Activated CD8-positive, alpha-beta memory T cell treated with anti-CD3 and anti-CD28 coated beads, Interleukin-2, amount 10 ng/mL, durations not matched to agents 7 days and 5 days (primary cell): ENCODE data around the gene FBXO39. TPM values are rescaled to one million over a fixed set of nuclear protein-coding genes. Genes with fewer than 3 reads are reported as not detected.
A peak's percentile ranks its signal among the peaks of the same experiment; 100 is the strongest.
"Not testable (repeated sequence)": the region's sequence is repeated elsewhere in the genome, so short reads cannot be mapped to it uniquely, and the experiment has no call there.

Source experiments
- ATAC-seq: fragments of 150-1000 bp; cut with Tn5 transposase; one replicate; pipeline ENCODE4 v1.10.0; 2021; ENCODE audit warnings: moderate library complexity
- CTCF ChIA-PET: fragments of 350-600 bp; sonication (Branson Sonifier 250); formaldehyde crosslinking; loops from one replicate; lab custom pipeline; 2021; ENCODE audit warnings: antibody characterized with exemption; lab: Charles Lee
- DNase-seq: peaks from one replicate; pipeline ENCODE4 v3.0.0-alpha.2; 2020
- H3K27ac Mint-ChIP-seq: one replicate; pipeline ENCODE4 v1.8.0; 2021; ENCODE audit warnings: mild to moderate bottlenecking, mixed read lengths
- H3K27me3 Mint-ChIP-seq: one replicate; pipeline ENCODE4 v1.8.0; 2021; ENCODE audit warnings: mixed read lengths
- H3K36me3 Mint-ChIP-seq: one replicate; pipeline ENCODE4 v1.8.0; 2021; ENCODE audit warnings: mild to moderate bottlenecking, mixed read lengths
- H3K4me1 Mint-ChIP-seq: one replicate; pipeline ENCODE4 v1.8.0; 2021; ENCODE audit warnings: mixed read lengths
- H3K4me3 Mint-ChIP-seq: one replicate; pipeline ENCODE4 v1.8.0; 2021; ENCODE audit warnings: mild to moderate bottlenecking, moderate library complexity, mixed read lengths
- H3K9me3 Mint-ChIP-seq: one replicate; pipeline ENCODE4 v1.8.0; 2022; ENCODE audit warnings: low read depth, mixed read lengths
- total RNA-seq, 2 experiments: library from RNA; stranded (reverse); gene quantifications; one replicate each; pipeline ENCODE4 v1.2.3, GENCODE V29; 2021

The FBXO39 gene
- 1 to 10 TPM in 1 of 2 experiments, under 1 TPM in 1; 0.42 to 1.5 TPM for total RNA-seq

DNA sequence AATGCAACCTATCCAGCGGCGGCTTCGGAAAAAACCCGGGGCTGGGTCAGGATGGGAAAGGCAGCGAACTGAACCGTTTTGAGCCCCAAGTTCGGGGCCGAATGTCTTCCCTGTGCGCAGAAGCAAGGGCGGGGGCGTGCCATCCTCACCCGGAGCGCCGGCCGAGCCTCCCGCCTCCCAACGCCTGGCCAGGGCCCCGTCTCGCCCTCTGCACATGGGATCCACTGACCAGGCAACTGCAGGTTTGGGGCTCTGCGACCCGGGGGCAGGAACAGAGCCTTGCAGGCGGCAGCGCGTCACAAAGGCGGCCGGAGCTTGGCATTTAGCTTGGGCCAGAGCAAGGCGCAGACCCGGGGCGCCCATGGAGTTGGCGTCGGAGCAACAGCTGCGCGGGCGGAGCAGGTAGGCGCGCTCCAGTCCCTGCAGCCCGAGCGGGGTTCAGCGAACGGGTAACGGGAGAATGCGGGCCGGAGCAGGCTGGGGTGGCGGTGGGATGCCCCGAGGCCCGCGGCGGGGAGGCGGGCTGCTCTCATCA lies at the start of gene FBXO39:
FBXO39 (plus strand) TSS at position 345 of the 535 bp plus-strand sequence. CDS start 3,654 bp downstream, outside the sequence.
- Mint-ChIP-seq H3K27ac (peak within 1 kb of the TSS; percentile 10), H3K36me3 (peaks cover 44% of the 10 kb centered on the region), H3K27me3 (peaks cover 27% of the 10 kb centered on the region), H3K4me3 (no peak within 1 kb of the TSS), H3K9me3 (peaks cover 23% of the 10 kb centered on the region), H3K4me1 (peaks cover 13% of the 10 kb centered on the region)
- ATAC-seq, result peak; percentile 63
- CTCF ChIA-PET, result no interaction called here
- DNase-seq, result peak; percentile 52

DNA sequence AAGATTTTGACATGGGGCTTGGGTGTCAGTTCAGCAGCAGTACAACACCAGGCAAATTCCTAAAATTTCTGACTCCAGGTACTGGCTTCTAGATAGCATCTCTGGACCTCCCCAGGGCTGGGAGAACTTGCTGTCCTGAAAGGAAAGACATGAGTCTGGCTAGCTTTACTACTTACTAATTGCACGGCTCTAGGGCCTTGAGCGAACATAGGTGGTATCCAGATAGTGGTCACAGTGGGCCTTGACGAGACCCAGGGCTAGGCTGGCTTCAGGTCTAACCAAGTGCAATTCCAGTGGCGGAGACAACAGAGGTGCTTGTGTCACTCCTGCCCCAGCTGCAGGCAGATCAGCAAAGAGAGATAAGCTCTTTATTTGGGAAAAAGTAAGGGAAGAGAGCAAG lies 46.5 kb upstream of the FBXO39 start:
- ATAC-seq, result no peak
- DNase-seq, result no peak
- Mint-ChIP-seq H3K4me3 (no peak overlapping the region), H3K36me3 (no peaks in the 10 kb centered on the region), H3K9me3 (no peaks in the 10 kb centered on the region), H3K27me3 (peaks cover 39% of the 10 kb centered on the region), H3K27ac (no peak overlapping the region), H3K4me1 (peaks cover 3% of the 10 kb centered on the region)
- CTCF ChIA-PET, result interaction anchor here (0.9 kb wide), 1 partner anchor 71 kb away, joined by 3 read pairs; no protein-coding TSS in a partner anchor

DNA sequence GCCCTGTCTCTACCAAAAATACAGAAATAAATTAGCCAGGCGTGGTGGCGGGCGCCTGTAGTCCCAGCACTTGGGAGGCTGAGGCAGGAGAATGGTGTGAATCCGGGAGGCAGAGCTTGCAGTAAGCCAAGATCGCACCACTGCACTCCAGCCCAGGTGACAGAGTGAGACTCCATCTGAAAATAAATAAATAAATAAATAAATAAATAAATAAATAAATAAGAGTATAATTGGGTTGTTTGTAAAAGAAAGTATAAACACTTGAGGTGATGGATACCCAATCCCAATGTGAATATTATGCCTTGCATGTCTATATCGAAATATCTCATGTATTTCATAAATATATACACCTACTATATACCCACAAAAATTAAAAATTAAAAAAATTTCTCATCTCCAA lies 29.4 kb upstream of the FBXO39 start:
- H3K36me3 Mint-ChIP-seq, H3K9me3 Mint-ChIP-seq, ATAC-seq, H3K4me1 Mint-ChIP-seq, DNase-seq, H3K4me3 Mint-ChIP-seq, CTCF ChIA-PET, H3K27ac Mint-ChIP-seq: not testable (repeated sequence)
- peaks cover 63% of the 10 kb centered on the region for H3K27me3 Mint-ChIP-seq

- Mint-ChIP-seq H3K36me3 (no peaks in the 10 kb centered on the region), H3K4me3 (no peak overlapping the region), H3K9me3 (no peaks in the 10 kb centered on the region), H3K27ac (no peak overlapping the region), H3K27me3 (peaks cover 45% of the 10 kb centered on the region), H3K4me1 (peaks cover 19% of the 10 kb centered on the region)
- ATAC-seq, result no peak
- CTCF ChIA-PET, result interaction anchor here (1.4 kb wide), 1 partner anchor 53 kb away, joined by 5 read pairs; no protein-coding TSS in a partner anchor
- no peak for DNase-seq
Observed at GRCh38 chr17:6748617-6749016, 27.4 kb upstream of the FBXO39 start.

GRCh38 chr17:6749519-6749918 lies 26.5 kb upstream of the FBXO39 start:
- ATAC-seq (no peak), DNase-seq (no peak)
- Mint-ChIP-seq H3K9me3 (no peaks in the 10 kb centered on the region), H3K4me1 (peaks cover 23% of the 10 kb centered on the region), H3K4me3 (no peak overlapping the region), H3K27me3 (peaks cover 36% of the 10 kb centered on the region), H3K36me3 (no peaks in the 10 kb centered on the region), H3K27ac (no peak overlapping the region)
- CTCF ChIA-PET, result interaction anchor here (0.6 to 1.4 kb wide), 6 partner anchors 22 to 401 kb away, joined by 3 to 5 read pairs (median 3); no protein-coding TSS in a partner anchor

DNA sequence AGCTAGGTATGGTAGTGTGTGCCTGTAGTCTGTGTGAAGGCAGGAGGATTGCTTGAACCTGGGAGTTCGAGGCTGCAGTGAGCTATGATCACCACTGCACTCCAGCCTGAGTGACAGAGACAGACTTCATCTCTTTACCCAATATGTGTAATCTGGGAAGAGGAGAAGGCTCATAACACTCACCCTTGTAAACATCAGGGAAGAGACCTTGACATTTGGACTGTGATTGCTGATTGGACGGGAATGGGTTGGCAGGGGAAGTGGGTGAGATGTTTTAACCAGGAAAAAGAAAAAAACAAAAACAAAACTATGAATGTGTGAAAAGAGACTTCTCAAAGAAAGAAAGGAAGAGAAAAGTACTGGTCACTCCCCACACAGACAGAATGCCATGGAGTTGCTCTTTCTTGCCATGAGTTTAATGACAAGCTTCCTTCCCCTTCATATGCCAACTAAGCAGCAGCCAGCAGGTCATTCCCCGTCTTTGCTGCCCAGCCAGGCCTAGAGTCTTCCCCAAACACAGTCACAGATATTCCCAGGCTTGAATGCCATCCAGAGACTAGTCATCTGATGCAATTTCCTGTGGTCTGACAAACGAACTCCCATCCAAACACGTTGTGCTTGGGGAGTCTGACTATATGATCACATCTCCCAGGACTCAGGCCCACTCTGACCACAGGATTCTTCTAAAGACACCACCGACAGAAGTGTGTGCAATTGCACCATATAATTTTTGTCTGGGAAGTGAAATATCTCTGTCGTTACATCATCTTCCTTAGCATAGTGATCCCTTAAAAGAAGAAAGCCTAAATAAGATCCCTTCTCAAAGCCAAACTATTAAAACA lies 23.7 kb upstream of the FBXO39 start:
- Mint-ChIP-seq H3K4me1 (peaks cover 38% of the 10 kb centered on the region), H3K4me3 (no peak overlapping the region), H3K27me3 (peaks cover 16% of the 10 kb centered on the region), H3K27ac (peak overlapping the region; percentile 80), H3K9me3 (no peaks in the 10 kb centered on the region), H3K36me3 (peaks cover 15% of the 10 kb centered on the region)
- CTCF ChIA-PET, result interaction anchor here (1.2 to 1.6 kb wide), 3 partner anchors 16 to 159 kb away, joined by 3 read pairs; no protein-coding TSS in a partner anchor
- ATAC-seq, result no peak
- DNase-seq, result no peak

DNA sequence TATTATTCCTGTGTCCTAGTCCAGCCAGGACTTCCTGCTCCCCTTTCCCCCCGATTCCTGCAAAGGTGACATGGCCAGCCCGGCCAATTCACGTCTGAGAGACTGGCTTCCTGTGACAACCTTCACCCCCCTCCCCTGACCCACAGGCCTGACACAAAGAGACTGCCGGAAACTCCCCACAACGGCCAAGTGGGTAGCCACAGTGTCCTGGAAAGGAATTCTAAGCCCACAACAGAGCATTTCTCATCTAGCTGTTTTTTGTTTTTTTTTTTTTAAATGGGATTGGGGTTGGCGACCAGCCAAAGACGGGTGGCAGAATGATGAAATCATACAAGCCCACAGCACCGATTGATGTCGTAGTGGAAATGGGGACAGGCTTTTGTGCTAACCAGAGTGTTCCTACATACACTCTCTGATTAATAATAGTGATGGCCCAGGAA lies 23.0 kb upstream of the FBXO39 start:
- Mint-ChIP-seq H3K27me3 (peaks cover 12% of the 10 kb centered on the region), H3K4me3 (no peak overlapping the region), H3K9me3 (no peaks in the 10 kb centered on the region), H3K27ac (peak overlapping the region; percentile 80), H3K4me1 (peaks cover 44% of the 10 kb centered on the region), H3K36me3 (peaks cover 22% of the 10 kb centered on the region)
- ATAC-seq, result peak; percentile 22
- peak; percentile 63 for DNase-seq
- CTCF ChIA-PET, result interaction anchor here (0.9 to 1.3 kb wide), 2 partner anchors 87 to 161 kb away, joined by 3 read pairs; no protein-coding TSS in a partner anchor

- DNase-seq (no peak), ATAC-seq (no peak)
- Mint-ChIP-seq H3K27ac (peak overlapping the region; percentile 67), H3K36me3 (peaks cover 27% of the 10 kb centered on the region), H3K27me3 (peaks cover 10% of the 10 kb centered on the region), H3K4me3 (peak overlapping the region; percentile 2), H3K9me3 (no peaks in the 10 kb centered on the region), H3K4me1 (peaks cover 48% of the 10 kb centered on the region)
- CTCF ChIA-PET, result interaction anchor here (0.9 to 1.3 kb wide), 2 partner anchors 87 to 161 kb away, joined by 3 read pairs; no protein-coding TSS in a partner anchor
Observed at GRCh38 chr17:6753546-6753945, 22.5 kb upstream of the FBXO39 start.

DNA sequence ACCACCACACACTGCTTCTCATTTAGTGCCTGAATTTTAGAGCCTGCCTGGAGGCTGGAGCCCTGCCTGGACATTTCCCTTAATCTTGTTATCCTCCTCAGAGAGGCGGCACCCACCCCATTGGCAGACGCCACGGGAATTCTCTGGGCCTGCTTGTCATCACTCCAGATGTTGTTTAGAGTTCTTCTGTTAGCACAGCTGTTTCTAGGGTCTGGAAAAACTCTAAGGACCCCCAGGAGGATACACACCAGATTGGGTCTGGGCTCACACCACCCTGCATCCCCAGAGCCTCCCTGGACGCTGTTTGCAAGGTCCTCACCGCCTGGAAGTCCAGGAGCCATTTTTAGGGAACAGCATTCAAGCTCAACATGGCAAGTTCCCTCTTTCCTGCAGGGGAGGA lies 20.7 kb upstream of the FBXO39 start:
- Mint-ChIP-seq H3K4me3 (peak overlapping the region; percentile 93), H3K36me3 (peaks cover 44% of the 10 kb centered on the region), H3K27ac (peak overlapping the region; percentile 98), H3K9me3 (no peaks in the 10 kb centered on the region), H3K4me1 (peaks cover 61% of the 10 kb centered on the region), H3K27me3 (peaks cover 5% of the 10 kb centered on the region)
- CTCF ChIA-PET, result interaction anchor here (1.5 to 2.0 kb wide), 2 partner anchors 104 to 249 kb away, joined by 3 to 6 read pairs; partner anchors contain the start of genes C17orf100 and MED31
- ATAC-seq (no peak), DNase-seq (no peak)

- Mint-ChIP-seq H3K27ac (peak within 1 kb of the TSS; percentile 98), H3K4me3 (peak within 1 kb of the TSS; percentile 93), H3K9me3 (no peaks in the 10 kb centered on the region), H3K4me1 (peaks cover 65% of the 10 kb centered on the region), H3K36me3 (peaks cover 48% of the 10 kb centered on the region), H3K27me3 (peaks cover 3% of the 10 kb centered on the region)
- DNase-seq (peak; percentile 87), ATAC-seq (peak; percentile 84)
- CTCF ChIA-PET, result interaction anchor here (1.5 to 2.0 kb wide), 2 partner anchors 105 to 249 kb away, joined by 3 to 6 read pairs; partner anchors contain the start of genes C17orf100 and MED31
Observed at GRCh38 chr17:6755731-6756184, 20.3 kb upstream of the FBXO39 start, which contains the start of gene XAF1. Gene XAF1, plus strand, starts transcription at chr17:6756046. Its CDS starts 33 bp downstream, at chr17:6756079.

GRCh38 chr17:6756425-6757031 lies 19.5 kb upstream of the FBXO39 start:
- ATAC-seq (peak; percentile 9), DNase-seq (no peak)
- Mint-ChIP-seq H3K27me3 (no peaks in the 10 kb centered on the region), H3K4me1 (peaks cover 71% of the 10 kb centered on the region), H3K27ac (peak overlapping the region; percentile 98), H3K9me3 (no peaks in the 10 kb centered on the region), H3K4me3 (peak overlapping the region; percentile 93), H3K36me3 (peaks cover 55% of the 10 kb centered on the region)
- CTCF ChIA-PET, result interaction anchor here (1.1 to 2.0 kb wide), 4 partner anchors 11 to 159 kb away, joined by 3 to 6 read pairs (median 4); partner anchors contain the start of genes C17orf100 and MED31

- Mint-ChIP-seq H3K27me3 (no peaks in the 10 kb centered on the region), H3K4me1 (peaks cover 74% of the 10 kb centered on the region), H3K36me3 (peaks cover 67% of the 10 kb centered on the region), H3K27ac (peak overlapping the region; percentile 77), H3K9me3 (no peaks in the 10 kb centered on the region), H3K4me3 (peak overlapping the region; percentile 93)
- no peak for ATAC-seq
- CTCF ChIA-PET, result interaction anchor here (1.2 kb wide), 1 partner anchor 10 kb away, joined by 5 read pairs; no protein-coding TSS in a partner anchor
- DNase-seq, result no peak
Observed at GRCh38 chr17:6757747-6758146, 18.3 kb upstream of the FBXO39 start.
